H1 (cell line): ENCODE data around the gene PPIF.

Experiments used
- BCL11A ChIP-seq, 2 experiments: IDR thresholded peaks; one replicate each; pipeline ENCODE4 v1.6.1; 2011; ENCODE audit warnings: low read depth in 2 of 2, low read length in 2 of 2, mild to moderate bottlenecking in 2 of 2
- CBX5 ChIP-seq: fragments of 300-800, 300-1000 bp; sonication (generic); IDR thresholded peaks from 2 replicates; pipeline ENCODE4 v1.7.1; 2016; ENCODE audit warnings: antibody characterized with exemption, low read length, low read depth
- EP300 ChIP-seq, 2 experiments: IDR thresholded peaks; 1 replicate in 1 of 2; 2 replicates in 1 of 2; pipeline ENCODE4 v1.6.1; 2011 to 2012; ENCODE audit warnings: low read depth in 2 of 2, low read length in 2 of 2, mild to moderate bottlenecking in 2 of 2, borderline replicate concordance in 1 of 2, inconsistent platforms in 1 of 2, moderate library complexity in 1 of 2
- EZH2 ChIP-seq: fragments of 200-600 bp; sonication (generic); IDR thresholded peaks from 2 replicates; pipeline ENCODE4 v1.7.1; 2012; ENCODE audit warnings: low read depth, mild to moderate bottlenecking, moderate library complexity, low read length, inconsistent platforms; ENCODE audit not compliant: severe bottlenecking
- HDAC2 ChIP-seq, 2 experiments: fragments of 300-600 bp in 1 of 2; sonication (generic) in 1 of 2; IDR thresholded peaks; 2 replicates each; pipeline ENCODE4 v1.6.1; 2011 to 2012; ENCODE audit warnings: low read depth in 2 of 2, low read length in 2 of 2, mild to moderate bottlenecking in 2 of 2, moderate library complexity in 2 of 2, borderline replicate concordance in 1 of 2, inconsistent platforms in 1 of 2
- POLR2A ChIP-seq, 2 experiments: IDR thresholded peaks; 1 replicate in 1 of 2; 2 replicates in 1 of 2; pipeline ENCODE4 v1.6.1; 2011; ENCODE audit warnings: low read depth in 2 of 2, low read length in 2 of 2, mild to moderate bottlenecking in 2 of 2; ENCODE audit errors: control extremely low read depth in 1 of 2
- RAD21 ChIP-seq, 2 experiments: IDR thresholded peaks in 1 of 2; conservative IDR thresholded peaks in 1 of 2; 2 replicates each; pipeline ENCODE4 v1.6.1; 2011; ENCODE audit warnings: low read depth in 2 of 2, low read length in 2 of 2, improper control_type of control experiment in 1 of 2, inconsistent platforms in 1 of 2, mild to moderate bottlenecking in 1 of 2, moderate library complexity in 1 of 2
- RFX5 ChIP-seq: IDR thresholded peaks from 2 replicates; pipeline ENCODE4 v1.6.1; 2011; ENCODE audit warnings: low read depth, low read length, improper control_type of control experiment, borderline replicate concordance
- TEAD4 ChIP-seq: IDR thresholded peaks from 2 replicates; pipeline ENCODE4 v1.6.1; 2012; ENCODE audit warnings: low read depth, low read length, inconsistent platforms, mixed read lengths
- YY1 ChIP-seq: IDR thresholded peaks from 2 replicates; pipeline ENCODE4 v1.6.1; 2011; ENCODE audit warnings: low read depth, mild to moderate bottlenecking, low read length
- TF ChIP-seq, protein P1 (sequence below), 3 experiments: IDR thresholded peaks; 1 replicate in 2 of 3; 2 replicates in 1 of 3; pipeline versions ENCODE4 v1.5.1 to v1.6.1; 2011; ENCODE audit warnings: low read length in 3 of 3, mild to moderate bottlenecking in 3 of 3, inconsistent platforms in 2 of 3, low read depth in 1 of 3, moderate library complexity in 1 of 3; ENCODE audit not compliant: insufficient read depth in 1 of 3; ENCODE audit errors: control extremely low read depth in 1 of 3
- TF ChIP-seq, protein P2 (sequence below): IDR thresholded peaks from 2 replicates; pipeline ENCODE4 v1.6.1; 2012; ENCODE audit warnings: low read length, inconsistent platforms

DNA sequence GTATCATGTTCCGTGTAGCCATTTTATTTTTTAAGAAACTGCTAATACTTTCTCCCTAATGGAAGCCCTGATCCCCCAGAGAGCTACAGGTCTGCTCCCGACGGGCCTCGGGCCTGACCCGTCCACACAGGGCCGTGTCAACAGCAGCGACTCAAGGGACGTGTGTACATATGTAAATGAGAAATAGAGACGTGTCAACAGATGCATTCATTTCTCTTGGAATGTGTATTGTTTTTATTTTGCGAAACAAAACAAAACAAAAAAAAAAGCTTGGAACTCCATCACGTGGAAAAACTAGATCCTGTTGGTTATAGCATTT lies 31.7 kb upstream of the PPIF start:
- TF ChIP-seq, protein P1, sequence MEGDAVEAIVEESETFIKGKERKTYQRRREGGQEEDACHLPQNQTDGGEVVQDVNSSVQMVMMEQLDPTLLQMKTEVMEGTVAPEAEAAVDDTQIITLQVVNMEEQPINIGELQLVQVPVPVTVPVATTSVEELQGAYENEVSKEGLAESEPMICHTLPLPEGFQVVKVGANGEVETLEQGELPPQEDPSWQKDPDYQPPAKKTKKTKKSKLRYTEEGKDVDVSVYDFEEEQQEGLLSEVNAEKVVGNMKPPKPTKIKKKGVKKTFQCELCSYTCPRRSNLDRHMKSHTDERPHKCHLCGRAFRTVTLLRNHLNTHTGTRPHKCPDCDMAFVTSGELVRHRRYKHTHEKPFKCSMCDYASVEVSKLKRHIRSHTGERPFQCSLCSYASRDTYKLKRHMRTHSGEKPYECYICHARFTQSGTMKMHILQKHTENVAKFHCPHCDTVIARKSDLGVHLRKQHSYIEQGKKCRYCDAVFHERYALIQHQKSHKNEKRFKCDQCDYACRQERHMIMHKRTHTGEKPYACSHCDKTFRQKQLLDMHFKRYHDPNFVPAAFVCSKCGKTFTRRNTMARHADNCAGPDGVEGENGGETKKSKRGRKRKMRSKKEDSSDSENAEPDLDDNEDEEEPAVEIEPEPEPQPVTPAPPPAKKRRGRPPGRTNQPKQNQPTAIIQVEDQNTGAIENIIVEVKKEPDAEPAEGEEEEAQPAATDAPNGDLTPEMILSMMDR (IDR thresholded peaks at IDR 0.05; ENCODE audit: control extremely low read depth in 1 of 3, insufficient read depth in 1 of 3, low read depth in 1 of 3, low read length in 3 of 3) = no peak
- TF ChIP-seq TEAD4 (no peak), YY1 (no peak), HDAC2 (IDR thresholded peaks at IDR 0.05; ENCODE audit: borderline replicate concordance in 1 of 2, low read depth in 2 of 2, low read length in 2 of 2) (no peak), RAD21 (IDR thresholded peaks at IDR 0.05 in 1 of 2, conservative IDR thresholded peaks at IDR 0.05 in 1 of 2; ENCODE audit: low read depth in 2 of 2, low read length in 2 of 2) (no peak), POLR2A (IDR thresholded peaks at IDR 0.05; ENCODE audit: control extremely low read depth in 1 of 2, low read depth in 2 of 2, low read length in 2 of 2) (no peak), EP300 (IDR thresholded peaks at IDR 0.05; ENCODE audit: borderline replicate concordance in 1 of 2, low read depth in 2 of 2, low read length in 2 of 2) (no peak), RFX5 (no peak), CBX5 (no peak), BCL11A (IDR thresholded peaks at IDR 0.05; ENCODE audit: low read depth in 2 of 2, low read length in 2 of 2) (no peak), EZH2 (no peak)
- TF ChIP-seq, protein P2, sequence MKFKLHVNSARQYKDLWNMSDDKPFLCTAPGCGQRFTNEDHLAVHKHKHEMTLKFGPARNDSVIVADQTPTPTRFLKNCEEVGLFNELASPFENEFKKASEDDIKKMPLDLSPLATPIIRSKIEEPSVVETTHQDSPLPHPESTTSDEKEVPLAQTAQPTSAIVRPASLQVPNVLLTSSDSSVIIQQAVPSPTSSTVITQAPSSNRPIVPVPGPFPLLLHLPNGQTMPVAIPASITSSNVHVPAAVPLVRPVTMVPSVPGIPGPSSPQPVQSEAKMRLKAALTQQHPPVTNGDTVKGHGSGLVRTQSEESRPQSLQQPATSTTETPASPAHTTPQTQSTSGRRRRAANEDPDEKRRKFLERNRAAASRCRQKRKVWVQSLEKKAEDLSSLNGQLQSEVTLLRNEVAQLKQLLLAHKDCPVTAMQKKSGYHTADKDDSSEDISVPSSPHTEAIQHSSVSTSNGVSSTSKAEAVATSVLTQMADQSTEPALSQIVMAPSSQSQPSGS = no peak
